ENCODE data around the gene GRIPAP1. TPM values are rescaled to one million over a fixed set of nuclear protein-coding genes. Genes with fewer than 3 reads are reported as not detected.
A peak's percentile ranks its signal among the peaks of the same experiment; 100 is the strongest.
"Not testable (repeated sequence)": the region's sequence is repeated elsewhere in the genome, so short reads cannot be mapped to it uniquely, and the experiment has no call there.

The GRIPAP1 gene
- total RNA-seq, 6 experiments from 2014 or later: 23.2 to 32.1 (median 27.5) TPM

- Mint-ChIP-seq H3K4me1 (ENCODE audit: low read depth) (no peaks in the 10 kb centered on the region; the same call in 1 of the 2 replicates), H3K27me3 (ENCODE audit: insufficient read depth) (no peaks in the 10 kb centered on the region; the same call in 1 of the 2 replicates), H3K9me3 (no peaks in the 10 kb centered on the region), H3K27ac (no peak overlapping the region), H3K36me3 (ENCODE audit: low read depth) (peaks cover 24% of the 10 kb centered on the region), H3K4me3 (no peak overlapping the region)
- no peak for TF ChIP-seq CTCF (IDR thresholded peaks at IDR 0.05)
- no peak for DNase-seq
Measured at GRCh38 chrX:48981178-48981577, 20.9 kb downstream of the GRIPAP1 start.

GRCh38 chrX:48980341-48980740 is 21.7 kb downstream of the GRIPAP1 start:
- H3K36me3 Mint-ChIP-seq (ENCODE audit: low read depth): peaks cover 25% of the 10 kb centered on the region
- not testable (repeated sequence) for H3K9me3 Mint-ChIP-seq; H3K4me1 Mint-ChIP-seq (ENCODE audit: low read depth); H3K27ac Mint-ChIP-seq; H3K27me3 Mint-ChIP-seq (ENCODE audit: insufficient read depth); DNase-seq; H3K4me3 Mint-ChIP-seq

GRCh38 chrX:48978226-48978625 is 23.8 kb downstream of the GRIPAP1 start:
- no peak for TF ChIP-seq CTCF (IDR thresholded peaks at IDR 0.05)
- no peak for DNase-seq
- no peaks in the 10 kb centered on the region for H3K9me3 Mint-ChIP-seq
- H3K36me3 Mint-ChIP-seq (ENCODE audit: low read depth): peaks cover 14% of the 10 kb centered on the region
- H3K4me3 Mint-ChIP-seq: no peak overlapping the region
- H3K27ac Mint-ChIP-seq: 0 out of 2 replicates have a peak overlapping the region, but pooled peaks have one; percentile 18
- peaks cover 3% of the 10 kb centered on the region for H3K4me1 Mint-ChIP-seq (ENCODE audit: low read depth)
- H3K27me3 Mint-ChIP-seq (ENCODE audit: insufficient read depth): no peaks in the 10 kb centered on the region; the same call in 1 of the 2 replicates

GRCh38 chrX:48976086-48976485 is 26.0 kb downstream of the GRIPAP1 start:
- peaks cover 14% of the 10 kb centered on the region for H3K4me1 Mint-ChIP-seq (ENCODE audit: low read depth)
- no peaks in the 10 kb centered on the region; the same call in 1 of the 2 replicates for H3K27me3 Mint-ChIP-seq (ENCODE audit: insufficient read depth)
- H3K36me3 Mint-ChIP-seq (ENCODE audit: low read depth): peaks cover 13% of the 10 kb centered on the region
- no peak for DNase-seq
- no peak overlapping the region for H3K27ac Mint-ChIP-seq
- TF ChIP-seq CTCF (IDR thresholded peaks at IDR 0.05): no peak
- no peak overlapping the region for H3K4me3 Mint-ChIP-seq
- H3K9me3 Mint-ChIP-seq: no peaks in the 10 kb centered on the region

GRCh38 chrX:48975541-48975940 is 26.5 kb downstream of the GRIPAP1 start:
- H3K27me3 Mint-ChIP-seq (ENCODE audit: insufficient read depth): no peaks in the 10 kb centered on the region; the same call in 1 of the 2 replicates
- H3K9me3 Mint-ChIP-seq: no peaks in the 10 kb centered on the region
- H3K27ac Mint-ChIP-seq: no peak overlapping the region
- TF ChIP-seq CTCF (IDR thresholded peaks at IDR 0.05): no peak
- no peak for DNase-seq
- peaks cover 14% of the 10 kb centered on the region for H3K4me1 Mint-ChIP-seq (ENCODE audit: low read depth)
- no peak overlapping the region for H3K4me3 Mint-ChIP-seq
- peaks cover 13% of the 10 kb centered on the region for H3K36me3 Mint-ChIP-seq (ENCODE audit: low read depth)

GRCh38 chrX:48975041-48975440 is 27.0 kb downstream of the GRIPAP1 start:
- no peak overlapping the region for H3K27ac Mint-ChIP-seq
- H3K4me3 Mint-ChIP-seq: no peak overlapping the region
- H3K4me1 Mint-ChIP-seq (ENCODE audit: low read depth): peaks cover 14% of the 10 kb centered on the region
- H3K9me3 Mint-ChIP-seq: no peaks in the 10 kb centered on the region
- TF ChIP-seq CTCF (IDR thresholded peaks at IDR 0.05): no peak
- no peaks in the 10 kb centered on the region; the same call in 1 of the 2 replicates for H3K27me3 Mint-ChIP-seq (ENCODE audit: insufficient read depth)
- peaks cover 10% of the 10 kb centered on the region for H3K36me3 Mint-ChIP-seq (ENCODE audit: low read depth)
- no peak for DNase-seq
